OCI-LY7 (cell line): ENCODE data around the gene EPHA10.
"Not testable (repeated sequence)": the region's sequence is repeated elsewhere in the genome, so short reads cannot be mapped to it uniquely, and the experiment has no call there.

Experiments used
- CTCF ChIP-seq: fragments of 200-600 bp; sonication (generic); conservative IDR thresholded peaks from 2 replicates; pipeline ENCODE4 v1.5.1; 2014; ENCODE audit warnings: mild to moderate bottlenecking, antibody characterized with exemption, low read length, moderate library complexity, mixed read lengths
- EZH2phosphoT487 ChIP-seq: fragments of 200-600 bp; sonication (generic); IDR thresholded peaks from 2 replicates; pipeline ENCODE4 v1.6.1; 2018; ENCODE audit warnings: low read depth, borderline replicate concordance, mild to moderate bottlenecking, mixed run types, antibody characterized with exemption, low read length, moderate library complexity, mixed read lengths

DNA sequence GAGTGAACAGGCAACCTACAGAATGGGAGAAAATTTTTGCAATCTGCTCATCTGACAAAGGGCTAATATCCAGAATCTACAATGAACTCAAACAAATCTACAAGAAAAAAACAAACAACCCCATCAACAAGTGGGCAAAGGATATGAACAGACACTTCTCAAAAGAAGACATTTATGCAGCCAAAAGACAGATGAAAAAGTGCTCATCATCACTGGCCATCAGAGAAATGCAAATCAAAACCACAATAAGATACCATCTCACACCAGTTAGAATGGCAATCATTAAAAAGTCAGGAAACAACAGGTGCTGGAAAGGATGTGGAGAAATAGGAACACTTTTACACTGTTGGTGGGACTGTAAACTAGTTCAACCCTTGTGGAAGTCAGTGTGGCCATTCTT is 6.5 kb upstream of the EPHA10 start:
- not testable (repeated sequence) for TF ChIP-seq CTCF, EZH2phosphoT487
